ENCODE measurements around the gene TEX13D. TPM values are rescaled to one million over a fixed set of nuclear protein-coding genes. Genes with fewer than 3 reads are reported as not detected.
A peak's percentile ranks its signal among the peaks of the same experiment; 100 is the strongest.
"Not testable (repeated sequence)": the region's sequence is repeated elsewhere in the genome, so short reads cannot be mapped to it uniquely, and the experiment has no call there.

TEX13D gene
- not detected for polyA plus RNA-seq (2013, experiment 1 of 2; ENCODE audit: insufficient read length)
- not detected for polyA plus RNA-seq (2013, experiment 2 of 2; ENCODE audit: insufficient read length)

- DNase-seq: no peak
Observed at GRCh38 chrX:124332481-124333424, at the start of gene TEX13D. Gene TEX13D (plus strand): TSS chrX:124332660. CDS start chrX:124332918, 258 bp downstream.

GRCh38 chrX:124289443-124289842 is 43.0 kb upstream of the TEX13D start:
- DNase-seq: no peak

- DNase-seq: no peak
Observed at GRCh38 chrX:124293810-124294209, 38.6 kb upstream of the TEX13D start.

GRCh38 chrX:124299323-124299722 is 33.1 kb upstream of the TEX13D start:
- DNase-seq: not testable (repeated sequence)

- DNase-seq: no peak
Observed at GRCh38 chrX:124300405-124300804, 32.1 kb upstream of the TEX13D start.

- no peak for DNase-seq
Observed at GRCh38 chrX:124307253-124307907, 25.1 kb upstream of the TEX13D start.

GRCh38 chrX:124325732-124326131 is 6.7 kb upstream of the TEX13D start:
- DNase-seq: no peak

- DNase-seq: peak; percentile 20
Observed at GRCh38 chrX:124328765-124329164, 3.7 kb upstream of the TEX13D start.

- no peak for DNase-seq
Observed at GRCh38 chrX:124333862-124334261, 1.4 kb downstream of the TEX13D start.

- not testable (repeated sequence) for DNase-seq
Observed at GRCh38 chrX:124334555-124334954, 2.1 kb downstream of the TEX13D start.

GRCh38 chrX:124335598-124335997 is 3.1 kb downstream of the TEX13D start:
- no peak for DNase-seq

- no peak for DNase-seq
Observed at GRCh38 chrX:124337916-124338315, 5.5 kb downstream of the TEX13D start.

- DNase-seq: no peak
Observed at GRCh38 chrX:124338733-124339514, 6.5 kb downstream of the TEX13D start.

- no peak for DNase-seq
Observed at GRCh38 chrX:124341396-124342132, 9.1 kb downstream of the TEX13D start.

- DNase-seq: no peak
Observed at GRCh38 chrX:124342174-124342867, 9.9 kb downstream of the TEX13D start.

- no peak for DNase-seq
Observed at GRCh38 chrX:124343016-124343415, 10.6 kb downstream of the TEX13D start.

GRCh38 chrX:124344246-124344645 is 11.8 kb downstream of the TEX13D start:
- no peak for DNase-seq

- DNase-seq: no peak
Observed at GRCh38 chrX:124346117-124346876, 13.8 kb downstream of the TEX13D start, which contains the start of gene SH2D1A. Gene SH2D1A (plus strand): TSS chrX:124346563. CDS start chrX:124346643, 80 bp downstream.

- DNase-seq: no peak
Observed at GRCh38 chrX:124346877-124347241, 14.4 kb downstream of the TEX13D start.

- DNase-seq: no peak
Observed at GRCh38 chrX:124347242-124347641, 14.8 kb downstream of the TEX13D start.

Data from fibroblast of skin of back (primary cell).